Activated CD8-positive, alpha-beta memory T cell treated with anti-CD3 and anti-CD28 coated beads for 48 hours (primary cell): ENCODE data around the gene C3.

ENCODE experiments used
- DNase-seq, 3 experiments: peaks; one replicate each; pipeline ENCODE4 v3.0.0-alpha.2; 2020; ENCODE audit warnings: low read depth in 2 of 3, low spot score in 2 of 3

C3 gene

GRCh38 chr19:6731822-6732221, 11.4 kb upstream of the C3 start:
- no peak for DNase-seq

- DNase-seq = no peak
These were observed 10.7 kb upstream of the C3 start for GRCh38 chr19:6730941-6731670.

GRCh38 chr19:6730153-6730804, 9.8 kb upstream of the C3 start:
- DNase-seq = peak in 1 of 3 experiments; percentile 23

GRCh38 chr19:6729573-6730152, 9.2 kb upstream of the C3 start:
- DNase-seq = no peak

- DNase-seq = no peak
These were observed 7.9 kb upstream of the C3 start for GRCh38 chr19:6728346-6728745.

- no peak for DNase-seq
These were observed 5.2 kb upstream of the C3 start for GRCh38 chr19:6725513-6726231.

- DNase-seq = no peak
These were observed 4.4 kb upstream of the C3 start for GRCh38 chr19:6724631-6725492.

GRCh38 chr19:6723738-6724137, 3.3 kb upstream of the C3 start:
- no peak for DNase-seq

GRCh38 chr19:6723108-6723618, 2.7 kb upstream of the C3 start:
- no peak for DNase-seq

- DNase-seq = no peak
These were observed 1.3 kb upstream of the C3 start for GRCh38 chr19:6721773-6722172.

- no peak for DNase-seq
These were observed 656 bp upstream of the C3 start for GRCh38 chr19:6721138-6721474.

- no peak for DNase-seq
These were observed 470 bp downstream of the C3 start for GRCh38 chr19:6719992-6720368.

- DNase-seq = no peak
These were observed 949 bp downstream of the C3 start for GRCh38 chr19:6719540-6719861.

GRCh38 chr19:6718741-6719539, 1.5 kb downstream of the C3 start:
- no peak for DNase-seq

GRCh38 chr19:6718111-6718740, 2.2 kb downstream of the C3 start:
- DNase-seq = no peak

- no peak for DNase-seq
These were observed 2.9 kb downstream of the C3 start for GRCh38 chr19:6717441-6717971.

GRCh38 chr19:6717036-6717435, 3.4 kb downstream of the C3 start:
- no peak for DNase-seq

- DNase-seq = no peak
These were observed 3.9 kb downstream of the C3 start for GRCh38 chr19:6716610-6716970.

- no peak for DNase-seq
These were observed 5.5 kb downstream of the C3 start for GRCh38 chr19:6714749-6715555.
